Stimulated activated CD8-positive, alpha-beta memory T cell treated with anti-CD3 and anti-CD28 coated beads, Interleukin-7, amount 100 ng/mL, for 24 hours (primary cell): ENCODE measurements around the gene NTMT2.
"Not testable (repeated sequence)": the region's sequence is repeated elsewhere in the genome, so short reads cannot be mapped to it uniquely, and the experiment has no call there.

Experiments
- DNase-seq: peaks from one replicate; pipeline ENCODE4 v3.0.0-alpha.2; 2020; ENCODE audit warnings: low read depth

The NTMT2 gene

DNA sequence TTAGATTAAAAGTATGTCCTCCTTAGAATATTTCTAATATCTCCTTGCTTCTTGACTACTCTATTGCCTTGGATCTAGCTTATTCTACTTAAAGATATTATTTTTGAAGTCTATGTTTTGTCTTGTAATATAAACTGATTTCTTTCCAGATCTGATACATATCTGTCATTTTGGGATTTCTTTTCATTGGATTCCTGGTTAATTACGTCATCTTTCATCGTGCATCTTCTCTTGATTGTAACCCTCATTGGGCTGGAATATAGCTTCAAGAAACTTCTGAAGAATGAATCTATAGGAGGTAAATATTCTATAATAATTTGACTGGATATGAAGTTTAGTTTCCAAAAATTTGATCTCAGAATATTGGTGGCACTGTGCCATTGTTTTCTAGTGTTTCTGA lies 12.1 kb downstream of the NTMT2 start:
- no peak for DNase-seq

DNA sequence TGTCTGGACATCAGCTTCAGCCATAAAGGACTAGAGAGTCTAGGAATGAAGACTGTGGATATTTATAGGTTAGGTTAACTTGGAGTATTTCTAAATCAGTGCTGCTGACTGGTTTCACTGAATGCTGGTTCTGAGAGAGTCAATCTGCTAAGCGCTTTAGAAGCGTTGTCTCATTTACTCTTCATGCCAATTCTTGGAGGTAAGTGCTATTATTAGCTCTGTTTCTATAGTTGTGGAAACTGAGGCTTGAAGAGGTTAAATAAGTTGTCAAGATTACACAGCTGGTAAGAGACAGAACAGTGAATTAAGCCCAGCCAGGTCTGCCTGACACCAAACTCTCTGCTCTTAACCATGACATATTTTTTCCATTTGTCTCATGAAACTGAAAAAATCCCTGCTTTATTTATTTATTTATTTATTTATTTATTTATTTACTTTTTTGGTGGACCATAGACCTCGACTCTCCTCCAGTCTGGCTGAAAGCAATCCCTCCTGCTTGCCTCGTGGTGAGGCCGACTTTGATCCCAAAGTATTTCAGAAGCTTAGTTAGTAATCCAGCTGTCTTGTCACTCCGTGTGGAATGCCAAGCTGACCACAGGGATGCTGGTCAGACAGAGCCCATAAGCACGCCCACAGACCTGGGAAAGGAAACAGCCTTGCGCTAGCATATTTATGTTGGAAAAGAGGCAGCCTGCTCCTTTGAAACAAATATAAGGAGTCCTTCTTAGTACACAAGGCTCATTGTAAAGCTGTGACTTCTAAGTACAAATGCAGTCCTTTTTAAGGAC lies 16.9 kb downstream of the NTMT2 start:
- DNase-seq: no peak

DNA sequence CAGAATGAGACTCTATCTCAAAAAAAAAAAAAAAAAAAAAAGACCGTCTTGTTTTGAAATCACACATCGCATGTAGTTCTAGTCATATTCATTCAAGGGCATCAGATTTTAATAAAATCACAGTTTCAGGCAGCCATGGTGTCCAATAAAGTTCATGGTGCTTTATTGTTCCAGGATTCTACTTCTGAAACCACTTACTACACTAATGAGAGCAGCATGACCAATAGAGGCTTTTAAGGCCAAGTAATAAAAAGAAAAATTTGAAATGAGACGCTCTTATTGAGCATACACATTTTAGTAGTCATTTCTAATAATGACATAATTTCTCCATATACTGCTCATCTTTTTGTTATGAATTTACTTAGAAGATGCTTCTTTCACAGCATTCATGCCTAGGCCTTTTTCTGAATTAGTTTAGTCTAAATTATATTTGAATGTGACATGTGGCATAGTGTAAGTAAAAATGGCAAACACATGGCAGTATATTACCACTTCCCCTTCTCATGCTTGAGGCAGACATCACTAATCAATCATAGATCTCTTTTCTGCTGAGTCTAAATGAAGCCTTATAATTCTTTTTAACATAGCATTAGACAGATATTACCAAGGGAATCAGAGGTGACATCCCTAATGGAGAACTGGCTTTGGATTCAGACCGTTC lies 18.5 kb downstream of the NTMT2 start:
- no peak for DNase-seq

DNA sequence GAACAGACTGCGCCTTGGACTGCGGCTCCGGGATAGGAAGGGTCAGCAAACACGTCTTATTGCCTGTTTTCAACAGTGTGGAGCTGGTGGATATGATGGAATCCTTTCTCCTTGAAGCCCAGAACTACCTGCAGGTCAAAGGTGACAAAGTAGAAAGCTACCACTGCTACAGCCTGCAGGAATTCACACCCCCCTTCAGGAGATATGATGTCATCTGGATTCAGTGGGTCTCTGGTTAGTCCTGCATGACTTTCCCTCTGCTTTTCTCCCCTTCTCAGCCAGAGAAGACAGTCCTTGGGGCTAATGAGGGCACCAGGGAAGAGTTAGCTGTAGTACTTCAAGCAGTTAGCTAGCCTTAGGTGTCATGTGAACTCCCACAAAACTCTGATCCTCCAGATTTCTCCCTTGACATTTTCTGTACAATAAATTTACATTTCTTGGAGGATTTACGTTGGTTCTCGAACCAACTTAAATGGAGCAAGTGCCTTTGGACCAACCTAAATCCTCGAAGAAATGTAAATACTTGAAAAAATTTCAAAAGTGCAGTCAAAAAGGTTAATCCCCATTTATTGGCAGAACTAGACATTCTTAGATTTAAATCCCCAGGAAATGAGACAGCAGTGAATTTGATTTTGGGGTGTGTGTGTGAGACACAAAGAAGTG lies 20.9 kb downstream of the NTMT2 start:
- DNase-seq: no peak

DNA sequence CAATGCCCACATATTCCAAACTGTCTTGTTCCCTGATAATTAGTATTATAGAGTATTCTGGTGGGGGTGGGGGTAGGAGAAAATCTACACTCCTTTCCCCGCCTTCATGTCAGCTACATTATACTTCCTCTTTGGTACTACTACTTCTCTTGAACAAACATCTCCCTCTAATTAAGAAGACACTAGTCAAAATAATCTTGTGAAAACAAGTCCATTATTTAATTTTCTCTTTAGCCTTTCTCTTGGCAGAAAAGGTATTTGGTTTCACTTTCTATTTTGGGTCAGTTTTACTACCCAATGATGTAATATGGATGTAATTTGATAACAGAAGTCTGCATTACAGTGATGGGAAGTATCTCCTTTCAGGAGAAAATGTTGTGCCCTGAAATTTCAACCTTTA lies 22.5 kb downstream of the NTMT2 start:
- DNase-seq: no peak

DNA sequence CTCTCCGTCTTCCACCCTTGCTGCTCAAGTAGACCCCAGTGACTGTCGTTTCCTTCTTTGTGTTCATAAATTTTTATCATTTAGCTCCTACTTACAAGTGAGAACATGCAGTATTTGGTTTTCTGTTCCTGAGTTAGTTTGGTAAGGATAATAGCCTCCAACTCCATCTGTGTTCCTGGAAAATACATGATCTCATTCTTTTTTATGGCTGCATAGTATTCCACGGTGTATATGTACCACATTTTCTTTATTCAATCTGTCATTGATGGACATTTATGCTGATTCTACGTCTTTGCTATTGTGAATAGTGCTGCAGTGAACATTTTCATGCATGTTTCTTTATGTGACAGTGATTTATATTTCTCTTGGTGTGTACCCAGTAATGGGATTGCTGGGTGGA lies 24.8 kb downstream of the NTMT2 start:
- not testable (repeated sequence) for DNase-seq

DNA sequence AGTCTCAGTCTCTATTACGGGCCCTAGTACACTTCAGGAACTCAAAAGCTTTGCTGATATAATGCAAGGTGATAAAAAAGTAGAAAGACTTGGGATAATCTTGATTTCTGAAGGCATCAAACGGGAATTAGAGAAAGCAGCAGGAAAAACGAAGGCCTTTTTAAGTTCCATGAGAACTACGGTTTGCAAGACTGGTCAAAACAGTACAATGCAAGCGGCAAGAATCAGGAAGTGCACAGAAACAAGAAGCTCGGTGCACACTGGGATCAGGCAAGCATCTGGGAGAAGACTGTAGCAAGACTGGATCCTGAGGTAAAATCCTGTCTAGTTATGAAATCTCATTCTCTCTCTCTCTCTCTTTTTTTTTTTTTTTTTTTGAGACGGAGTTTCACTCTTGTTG lies 28.6 kb downstream of the NTMT2 start:
- no peak for DNase-seq

DNA sequence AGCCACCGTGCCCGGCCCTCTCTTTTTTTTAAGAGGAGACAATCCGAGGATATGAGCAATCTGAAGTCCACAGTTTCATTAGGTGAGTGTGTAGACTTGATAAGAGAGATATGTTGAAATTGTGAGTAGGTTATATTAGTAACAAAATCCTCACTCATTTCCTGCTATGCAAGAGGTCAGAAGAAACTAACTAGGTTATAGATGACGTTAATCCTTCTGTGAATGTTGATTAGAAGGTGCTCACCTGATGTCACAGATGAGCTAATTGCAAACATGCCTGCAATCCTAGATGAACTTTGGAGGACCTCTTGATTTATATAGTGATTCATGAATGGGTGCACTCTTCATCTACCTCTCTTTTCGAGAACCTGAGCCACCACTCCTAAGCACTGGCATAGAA lies 29.3 kb downstream of the NTMT2 start:
- DNase-seq: no peak

DNA sequence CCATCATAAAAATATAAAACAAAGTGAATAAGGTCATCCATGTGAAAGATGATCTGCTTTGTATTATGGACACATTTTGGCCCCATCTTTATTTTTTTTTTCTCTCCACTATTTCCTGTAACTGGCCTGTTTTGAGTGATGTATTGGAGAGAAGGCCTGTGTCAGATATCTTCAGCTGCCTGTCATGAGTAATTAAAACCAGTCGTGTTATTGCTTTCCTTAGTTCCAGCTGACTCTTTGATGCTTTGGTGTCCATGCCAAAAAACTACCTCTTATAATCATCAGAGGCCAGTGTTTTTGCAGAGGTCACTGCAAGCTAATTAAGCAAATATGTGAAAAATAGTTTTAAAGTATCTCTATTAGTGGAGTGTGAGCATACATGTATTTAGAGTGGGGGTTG lies 29.7 kb downstream of the NTMT2 start:
- no peak for DNase-seq

DNA sequence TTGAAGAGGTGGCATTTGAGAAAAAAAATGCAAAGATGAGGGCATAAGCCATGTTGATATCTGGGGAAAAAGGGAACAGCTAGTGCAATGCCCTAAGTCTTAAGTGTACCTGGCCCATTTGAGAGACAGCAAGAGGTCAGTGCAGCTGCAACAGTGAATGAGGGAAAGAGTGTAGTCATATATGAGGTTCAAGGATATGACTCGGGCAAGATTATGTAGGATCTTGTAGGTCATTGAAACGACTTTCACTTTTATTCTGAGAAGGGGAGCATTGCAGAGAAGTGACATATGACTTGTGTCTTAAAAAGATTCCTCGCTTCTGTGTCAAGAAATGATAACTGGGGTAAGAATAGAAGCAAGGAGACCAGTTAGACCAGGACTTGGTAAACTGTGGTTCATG lies 31.0 kb downstream of the NTMT2 start:
- no peak for DNase-seq

DNA sequence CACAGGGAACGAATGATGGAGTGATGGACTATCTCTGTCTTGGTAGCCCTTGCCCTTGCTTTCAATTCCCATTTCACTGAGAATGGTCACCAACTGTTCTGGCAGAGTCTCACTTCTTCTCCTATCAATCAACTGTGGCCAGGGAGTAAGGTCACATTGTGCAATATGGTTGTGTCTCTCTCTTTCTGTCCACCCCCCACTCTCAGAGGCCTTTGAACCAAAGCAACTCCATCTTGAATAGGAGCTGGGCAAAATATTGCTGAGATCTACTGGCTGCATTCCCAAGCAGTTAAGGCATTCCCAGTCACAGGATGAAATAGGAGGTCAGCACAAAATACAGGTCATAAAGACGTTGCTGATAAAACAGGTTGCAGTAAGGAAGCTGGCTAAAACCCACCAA lies 36.7 kb downstream of the NTMT2 start:
- DNase-seq: no peak

DNA sequence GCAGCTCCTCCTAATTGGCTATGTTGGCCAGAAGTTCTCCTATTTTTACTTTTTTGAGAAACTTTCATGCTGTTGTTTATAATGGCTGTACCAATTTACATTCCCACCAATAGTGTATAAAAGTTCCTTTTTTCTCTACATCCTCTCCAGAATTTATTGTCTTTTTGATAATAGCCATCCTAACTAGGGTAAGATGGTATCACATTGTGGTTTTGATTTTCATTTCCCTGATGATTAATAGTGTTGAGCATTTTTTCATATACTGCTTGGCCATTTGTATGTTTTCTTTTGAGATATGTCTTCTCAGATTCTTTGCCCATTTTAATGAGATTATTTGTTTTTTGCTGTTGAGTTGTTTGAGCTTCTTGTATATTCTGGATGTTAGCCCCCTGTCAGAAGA lies 46.8 kb downstream of the NTMT2 start:
- no peak for DNase-seq

DNA sequence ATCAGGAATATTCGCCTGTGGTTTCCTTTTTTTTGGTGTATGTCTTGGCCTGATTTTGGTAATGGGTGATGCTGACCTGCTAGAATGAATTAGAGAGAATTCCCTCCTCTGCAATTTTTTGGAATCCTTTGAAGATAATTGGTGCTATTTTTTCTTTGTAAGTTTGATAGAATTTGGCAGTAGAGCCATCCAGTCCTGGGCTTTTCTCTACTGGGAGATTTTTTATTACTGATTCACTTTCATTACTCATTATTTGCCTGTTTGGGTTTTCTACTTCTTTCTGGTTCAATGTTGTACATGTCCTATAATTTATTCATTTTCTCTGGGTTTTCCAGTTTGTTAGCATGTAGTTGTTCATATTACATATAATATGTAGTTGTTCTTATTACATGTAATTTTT lies 48.7 kb downstream of the NTMT2 start:
- no peak for DNase-seq

DNA sequence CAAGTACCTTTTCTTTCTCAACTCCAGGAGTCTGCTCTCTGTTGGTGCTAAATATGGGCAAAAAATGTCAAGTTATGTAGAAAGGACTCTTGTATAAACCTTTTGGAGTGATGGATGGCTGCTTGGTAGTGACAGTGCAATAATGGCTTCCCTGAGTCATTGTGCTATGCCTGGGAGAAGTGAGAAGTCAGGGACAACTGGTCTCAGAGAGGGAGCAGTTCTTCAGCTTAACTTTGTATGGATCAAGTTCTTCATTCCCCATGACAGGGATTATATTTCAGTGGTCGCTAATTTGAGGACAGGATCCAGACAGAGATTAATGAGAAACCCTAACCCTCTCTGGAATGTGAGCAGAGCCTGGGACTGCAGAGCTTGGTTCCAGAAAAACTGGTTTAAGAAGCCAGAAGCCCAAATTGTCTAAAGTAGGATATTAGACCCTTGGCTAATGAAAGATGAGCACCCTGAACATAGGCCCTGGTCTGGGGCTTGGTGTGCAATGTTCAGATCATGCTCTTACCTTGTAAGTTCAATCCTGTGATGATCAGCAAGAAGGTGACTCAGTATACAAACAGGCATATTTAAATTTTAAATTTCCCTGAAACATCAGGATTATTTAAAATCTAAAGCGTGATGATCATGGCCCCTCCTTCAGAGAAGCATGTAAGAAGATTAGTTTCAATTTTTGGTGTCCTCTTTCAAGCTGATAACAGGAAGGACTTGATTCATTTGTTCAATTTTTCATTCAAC lies 50.9 kb downstream of the NTMT2 start:
- no peak for DNase-seq

DNA sequence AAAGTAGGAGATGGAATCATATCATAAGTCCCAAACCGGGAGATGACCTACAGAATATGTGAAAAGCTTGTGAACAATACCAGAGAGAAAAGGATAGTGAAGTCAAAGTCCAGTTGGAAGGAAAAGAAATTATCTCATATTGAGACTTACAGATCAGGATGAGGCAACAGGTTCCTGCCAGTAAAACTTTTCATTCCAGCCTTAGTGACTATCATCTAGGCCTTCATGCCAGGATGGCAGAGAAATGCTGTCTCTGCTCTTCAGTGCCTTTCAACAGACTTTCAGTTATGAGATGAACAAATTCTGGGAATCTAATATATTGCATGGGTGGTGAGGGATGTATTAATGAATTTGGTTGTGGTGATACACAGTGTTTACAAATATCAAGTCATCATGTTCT lies 52.3 kb downstream of the NTMT2 start:
- no peak for DNase-seq

DNA sequence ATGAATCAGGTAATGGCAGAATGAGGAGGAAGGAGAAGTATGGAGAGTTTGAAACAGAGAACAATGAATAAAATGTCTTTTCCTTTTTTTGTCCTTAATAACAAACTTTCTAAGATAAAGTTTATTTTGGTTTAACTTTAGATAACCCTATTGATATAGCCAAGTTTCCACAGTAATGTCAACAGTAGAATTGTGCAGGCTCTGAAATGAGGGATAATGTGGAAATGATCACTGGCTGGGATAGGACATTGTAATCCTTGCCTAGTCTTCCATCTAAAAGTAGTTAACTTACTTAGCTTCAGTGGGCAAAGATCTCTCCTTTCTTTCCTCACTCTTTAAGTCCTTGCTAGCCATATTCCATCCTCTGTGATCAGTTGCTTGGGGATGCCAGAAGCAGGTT lies 52.8 kb downstream of the NTMT2 start:
- no peak for DNase-seq

DNA sequence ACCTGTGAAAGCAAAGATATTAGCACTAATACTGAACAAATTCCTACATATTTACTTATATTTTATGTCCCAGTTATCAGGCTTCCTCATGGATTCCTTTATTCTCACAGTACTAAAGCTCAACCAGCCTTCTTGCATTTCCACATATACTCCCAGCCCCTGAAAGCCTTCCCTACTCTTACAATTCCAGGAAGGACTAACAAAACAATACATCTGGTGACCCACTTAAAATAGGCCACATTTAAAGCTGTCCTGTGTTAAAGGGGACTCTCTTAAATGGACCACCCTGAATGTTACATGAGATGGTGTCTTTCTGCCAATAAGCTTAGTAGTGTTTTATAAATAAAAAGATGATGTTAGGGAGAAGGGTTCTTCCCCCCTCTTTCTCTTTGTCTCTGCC lies 54.4 kb downstream of the NTMT2 start:
- DNase-seq: no peak

DNA sequence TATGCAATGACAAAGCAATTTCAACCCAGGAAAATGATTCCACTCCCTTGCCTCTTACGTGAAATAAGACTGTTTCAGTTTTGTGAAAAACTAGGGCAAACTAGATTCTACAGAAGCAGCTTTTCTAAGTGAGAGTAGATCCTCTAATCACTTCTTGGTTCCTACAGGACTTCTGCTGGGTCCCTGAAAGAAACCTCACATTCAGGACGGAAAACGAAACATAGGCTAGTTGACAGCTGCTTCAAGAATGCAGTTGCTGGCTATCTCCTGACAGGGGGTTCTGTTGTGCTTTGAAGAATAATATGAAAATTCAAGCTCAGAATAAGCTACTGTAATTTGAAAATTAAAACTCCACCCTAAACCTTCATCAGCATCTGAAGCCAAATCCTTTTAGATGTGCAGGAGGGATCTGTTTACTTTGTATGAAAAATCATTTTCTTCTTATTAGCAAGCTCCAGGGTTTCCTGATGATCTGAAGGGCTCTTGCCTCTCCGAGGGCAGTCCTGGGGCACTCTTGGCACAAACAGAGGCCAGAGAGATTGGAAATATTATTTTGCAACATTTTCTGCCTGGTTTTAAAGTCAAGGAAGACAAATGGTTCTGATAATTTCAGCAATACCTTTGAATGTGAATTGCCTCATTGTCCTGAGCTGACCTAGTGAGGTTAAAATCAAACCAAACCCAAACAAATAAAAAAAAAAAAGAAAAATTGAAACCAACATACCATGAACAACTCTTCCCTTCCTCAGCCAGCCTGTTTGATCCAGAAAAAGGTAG lies 55.0 kb downstream of the NTMT2 start:
- DNase-seq: no peak

DNA sequence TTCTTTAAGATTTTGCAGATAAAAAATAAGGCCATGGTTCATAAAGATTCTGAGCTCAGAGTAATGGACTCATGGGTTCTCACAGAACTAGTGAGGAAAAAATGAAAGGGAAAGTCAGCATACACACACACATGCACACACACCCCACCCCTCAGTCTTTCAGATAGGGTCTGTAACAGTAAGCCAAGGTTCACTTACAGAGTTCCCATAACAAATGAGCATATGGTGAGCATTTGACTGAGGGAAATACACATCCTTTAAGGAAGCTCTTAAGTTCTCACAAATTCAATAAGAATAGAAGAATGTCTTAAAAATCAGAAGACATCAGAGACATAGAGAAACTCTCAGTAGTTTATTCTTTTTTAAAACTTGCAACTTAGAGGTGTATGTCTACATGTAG lies 57.9 kb downstream of the NTMT2 start:
- no peak for DNase-seq

DNA sequence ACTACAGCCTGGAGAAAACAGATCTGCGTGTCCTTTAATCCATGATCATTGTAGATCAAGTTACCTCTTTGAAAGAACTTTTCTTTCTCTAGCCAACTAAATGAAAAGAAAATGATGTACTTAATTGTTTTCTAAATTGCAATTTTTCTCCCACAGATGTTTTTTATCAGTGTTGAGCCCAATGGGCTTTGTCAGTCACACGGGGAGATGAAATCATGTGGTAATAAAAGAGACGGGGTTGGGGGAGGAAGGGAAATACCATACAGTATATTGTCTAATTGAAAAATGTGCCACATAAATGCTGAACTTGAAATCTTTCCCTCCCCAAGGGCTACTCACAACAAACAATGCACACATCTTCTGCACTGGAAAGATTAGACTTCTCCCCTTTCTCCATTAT lies 58.4 kb downstream of the NTMT2 start:
- no peak for DNase-seq

DNA sequence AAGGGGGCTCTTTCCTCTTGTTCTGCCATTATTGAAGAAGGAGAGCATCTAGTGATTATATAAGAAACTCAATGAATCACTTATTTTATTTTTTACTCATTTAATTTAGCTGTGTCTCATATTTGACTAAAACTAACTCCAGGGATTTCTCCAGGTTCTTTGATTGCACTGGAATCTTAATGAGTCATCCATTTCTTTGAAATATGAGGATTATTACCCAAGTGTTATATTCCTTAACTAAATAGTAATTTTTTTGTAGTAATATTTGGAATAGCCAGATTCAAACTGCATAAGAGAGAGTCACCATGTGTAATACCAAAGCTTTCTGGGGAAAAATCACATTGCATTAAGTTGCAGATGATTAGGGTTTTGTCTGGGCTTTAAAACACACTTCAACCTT lies 59.5 kb downstream of the NTMT2 start:
- no peak for DNase-seq

DNA sequence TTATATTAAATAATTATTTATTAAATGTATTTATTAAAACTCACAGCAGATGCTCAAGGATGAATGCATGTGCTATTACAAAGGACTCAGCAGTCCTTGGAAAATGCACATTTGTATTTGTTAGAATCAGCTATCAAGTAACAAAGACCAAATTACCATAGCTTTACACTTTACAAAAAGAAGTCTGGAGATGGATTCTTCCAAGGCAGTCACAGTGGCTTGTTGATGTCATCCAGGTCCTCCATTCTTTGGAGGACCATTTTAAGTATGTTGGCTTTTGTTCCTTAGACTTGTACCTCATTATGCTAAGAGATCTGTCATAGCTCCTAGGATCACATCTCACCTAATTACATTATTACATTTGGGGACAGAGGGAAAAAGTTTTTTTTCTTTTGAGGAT lies 63.4 kb downstream of the NTMT2 start:
- no peak for DNase-seq
